CD14-positive monocyte (primary cell): ENCODE results near the gene GRM2. TPM values are rescaled to one million over a fixed set of nuclear protein-coding genes. Genes with fewer than 3 reads are reported as not detected.

Experiments used
- DNase-seq, 3 donors: peaks; one replicate each; pipeline ENCODE4 v3.0.0-alpha.2; 2011 to 2022
- H2AFZ ChIP-seq: 2 replicates; pipeline ENCODE4 v1.6.0; 2012; ENCODE audit warnings: mild to moderate bottlenecking, low read depth, low read length, inconsistent platforms; ENCODE audit not compliant: insufficient read depth, poor library complexity, severe bottlenecking
- H3K27ac ChIP-seq, 2 donors: 1 replicate in 1 of 2; 2 replicates in 1 of 2; pipeline ENCODE4 v1.5.1; 2012 to 2013; ENCODE audit warnings: low read length in 2 of 2, control low read depth in 1 of 2, inconsistent platforms in 1 of 2, low read depth in 1 of 2, mild to moderate bottlenecking in 1 of 2
- H3K27me3 ChIP-seq, 2 donors: one replicate each; pipeline versions ENCODE4 v1.6.0 to v1.6.1; 2011 to 2013; ENCODE audit warnings: low read length in 2 of 2; ENCODE audit not compliant: control insufficient read depth in 2 of 2, insufficient read depth in 2 of 2
- H3K36me3 ChIP-seq, 2 donors: replicated peaks in 1 of 2; 1 replicate in 1 of 2; 2 replicates in 1 of 2; pipeline versions ENCODE4 v1.5.1 to v1.6.1; 2012 to 2013; ENCODE audit warnings: low read length in 2 of 2, control low read depth in 1 of 2, inconsistent platforms in 1 of 2, mild to moderate bottlenecking in 1 of 2; ENCODE audit not compliant: insufficient read depth in 2 of 2, control insufficient read depth in 1 of 2
- H3K4me1 ChIP-seq, 2 donors: 1 replicate in 1 of 2; 2 replicates in 1 of 2; pipeline versions ENCODE4 v1.5.1 to v1.6.1; 2012 to 2013; ENCODE audit warnings: low read length in 2 of 2, control low read depth in 1 of 2, inconsistent platforms in 1 of 2, mild to moderate bottlenecking in 1 of 2, moderate library complexity in 1 of 2; ENCODE audit not compliant: insufficient read depth in 2 of 2, control insufficient read depth in 1 of 2
- H3K4me2 ChIP-seq: replicated peaks from 2 replicates; pipeline ENCODE3; 2012; ENCODE audit warnings: low read length, moderate library complexity, mild to moderate bottlenecking; ENCODE audit not compliant: poor library complexity, severe bottlenecking; ENCODE audit errors: extremely low read depth
- H3K4me3 ChIP-seq, 3 experiments: fragments of 200-600 bp in 1 of 3; sonication (generic) in 1 of 3; replicated peaks in 1 of 3; 1 replicate in 2 of 3; 2 replicates in 1 of 3; pipeline ENCODE4 v1.5.1; 2011 to 2013; ENCODE audit warnings: low read length in 3 of 3, mild to moderate bottlenecking in 3 of 3, control low read depth in 2 of 3, low read depth in 2 of 3, inconsistent platforms in 1 of 3, moderate library complexity in 1 of 3
- H3K79me2 ChIP-seq: 2 replicates; pipeline ENCODE4 v1.6.0; 2012; ENCODE audit warnings: mild to moderate bottlenecking, control low read depth, inconsistent platforms, low read length, moderate library complexity; ENCODE audit not compliant: insufficient read depth
- H3K9ac ChIP-seq: 2 replicates; pipeline ENCODE4 v1.6.0; 2017; ENCODE audit warnings: low read length, mild to moderate bottlenecking; ENCODE audit not compliant: insufficient read depth, poor library complexity, severe bottlenecking
- H3K9me3 ChIP-seq, 2 donors: replicated peaks in 1 of 2; 1 replicate in 1 of 2; 2 replicates in 1 of 2; pipeline versions ENCODE4 v1.5.1 to v1.6.1; 2012 to 2013; ENCODE audit warnings: low read length in 2 of 2, control low read depth in 1 of 2; ENCODE audit not compliant: control insufficient read depth in 1 of 2, insufficient read depth in 1 of 2
- H4K20me1 ChIP-seq: 2 replicates; pipeline ENCODE4 v1.6.0; 2012; ENCODE audit warnings: mild to moderate bottlenecking, low read length, control low read depth, moderate library complexity; ENCODE audit not compliant: insufficient read depth
- H3K27ac Mint-ChIP-seq, 7 donors: one replicate each; pipeline ENCODE4 v1.8.0; 2020; ENCODE audit warnings: mild to moderate bottlenecking in 7 of 7, mixed read lengths in 7 of 7, moderate library complexity in 6 of 7, inconsistent platforms in 2 of 7
- H3K27me3 Mint-ChIP-seq, 3 donors: one replicate each; pipeline ENCODE4 v1.8.0; 2021 to 2022; ENCODE audit warnings: low read depth in 3 of 3, mild to moderate bottlenecking in 3 of 3, mixed read lengths in 3 of 3, moderate library complexity in 3 of 3, inconsistent platforms in 1 of 3
- H3K36me3 Mint-ChIP-seq, 2 donors: one replicate each; pipeline ENCODE4 v1.8.0; 2020; ENCODE audit warnings: mixed read lengths in 2 of 2, inconsistent platforms in 1 of 2, mild to moderate bottlenecking in 1 of 2
- H3K4me1 Mint-ChIP-seq: one replicate; pipeline ENCODE4 v1.8.0; 2020; ENCODE audit warnings: mild to moderate bottlenecking, mixed read lengths
- H3K4me3 Mint-ChIP-seq, 2 donors: one replicate each; pipeline ENCODE4 v1.8.0; 2020; ENCODE audit warnings: mild to moderate bottlenecking in 2 of 2, mixed read lengths in 2 of 2, moderate library complexity in 1 of 2
- H3K9me3 Mint-ChIP-seq, 7 donors: one replicate each; pipeline ENCODE4 v1.8.0; 2020 to 2022; ENCODE audit warnings: mixed read lengths in 7 of 7, mild to moderate bottlenecking in 6 of 7, moderate library complexity in 6 of 7, inconsistent platforms in 2 of 7
- CTCF ChIP-seq: fragments of 200-600 bp; IDR thresholded peaks from one replicate; pipeline ENCODE4 v1.8.0; 2022; ENCODE audit warnings: antibody characterized with exemption, mild to moderate bottlenecking
- WGBS: methylation state at CpG from one replicate; pipeline ENCODE4 v1.1.5; 2013; ENCODE audit warnings: missing lambda C conversion rate; ENCODE audit not compliant: insufficient coverage; 5-methylcytosine and 5-hydroxymethylcytosine counted together
- intact Hi-C, 2 donors: fragments of 100-400 bp; cut with micrococcal nuclease; formaldehyde crosslinking; loops; one replicate each; pipeline versions ENCODE4 v1.15.0 to v1.15.1; 2023
- polyA plus RNA-seq, 3 donors: library from polyadenylated mRNA; depleted of rRNA in 1 of 3; unstranded in 2 of 3; stranded (reverse) in 1 of 3; fragments of 300-500 nt in 2 of 3; fragments of >200 nt in 1 of 3; fragmentation: Illumina TruSeq in 2 of 3; gene quantifications; 1 replicate in 2 of 3; 2 replicates in 1 of 3; pipeline ENCODE4 v1.2.3, GENCODE V29; 2012 to 2021

GRM2 gene
- polyA plus RNA-seq, 3 donors = 0.72 TPM; not detected in 2

GRCh38 chr3:51712038-51712420, 5.2 kb downstream of the GRM2 start:
- no peaks in the 10 kb centered on the region for H3K4me1 ChIP-seq
- DNase-seq = no peak
- H3K4me2 ChIP-seq = no peak overlapping the region
- H3K4me3 ChIP-seq = no peak overlapping the region
- no peaks in the 10 kb centered on the region for H3K79me2 ChIP-seq
- no peak overlapping the region for H3K9ac ChIP-seq
- TF ChIP-seq CTCF = no peak
- Mint-ChIP-seq H3K27ac (peak overlapping the region in 1 of 7 donors; percentile 20), H3K36me3 (peaks cover 2 to 3% of the 10 kb centered on the region in 2 donors), H3K9me3 (peaks cover 0 to 7% (median 0%) of the 10 kb centered on the region in 7 donors), H3K4me3 (no peak overlapping the region), H3K4me1 (no peaks in the 10 kb centered on the region), H3K27me3 (peaks cover 8 to 9% (median 8%) of the 10 kb centered on the region in 3 donors)
- H3K36me3 ChIP-seq = no peaks in the 10 kb centered on the region
- WGBS = no CpG with 5 or more reads among the region's 1 CpG
- H4K20me1 ChIP-seq = no peaks in the 10 kb centered on the region
- H2AFZ ChIP-seq = no peak overlapping the region
- H3K27me3 ChIP-seq = peaks cover 0 to 6% of the 10 kb centered on the region in 2 donors
- H3K9me3 ChIP-seq = no peaks in the 10 kb centered on the region
- intact Hi-C loops = no loop called here
- no peak overlapping the region for H3K27ac ChIP-seq

- peaks cover 0 to 2% of the 10 kb centered on the region in 2 donors for H3K36me3 Mint-ChIP-seq
- H3K4me2 ChIP-seq = no peak overlapping the region
- no peaks in the 10 kb centered on the region for H3K4me1 Mint-ChIP-seq
- intact Hi-C loops = no loop called here
- H3K27ac ChIP-seq = no peak overlapping the region
- H3K4me3 Mint-ChIP-seq = no peak overlapping the region
- no peaks in the 10 kb centered on the region for H3K9me3 ChIP-seq
- no peak overlapping the region for H3K9ac ChIP-seq
- DNase-seq = no peak
- H3K4me3 ChIP-seq = no peak overlapping the region
- H4K20me1 ChIP-seq = no peaks in the 10 kb centered on the region
- peaks cover 0 to 3% (median 0%) of the 10 kb centered on the region in 7 donors for H3K9me3 Mint-ChIP-seq
- peaks cover 0 to under 1% of the 10 kb centered on the region in 2 donors for H3K27me3 ChIP-seq
- no peak for TF ChIP-seq CTCF
- H3K4me1 ChIP-seq = no peaks in the 10 kb centered on the region
- H3K36me3 ChIP-seq = no peaks in the 10 kb centered on the region
- H3K79me2 ChIP-seq = no peaks in the 10 kb centered on the region
- H2AFZ ChIP-seq = no peak overlapping the region
- peaks cover 4 to 9% (median 6%) of the 10 kb centered on the region in 3 donors for H3K27me3 Mint-ChIP-seq
- 98% methylated on average over 17 of the region's 20 CpGs for WGBS
- H3K27ac Mint-ChIP-seq = no peak overlapping the region
Observed at GRCh38 chr3:51712511-51712931, 5.7 kb downstream of the GRM2 start.
